K562 (cell line): ENCODE data around the gene TSSK2. TPM values are rescaled to one million over a fixed set of nuclear protein-coding genes. Genes with fewer than 3 reads are reported as not detected.

Experiments
- EHMT2 ChIP-seq: fragments of 450-650 bp; IDR thresholded peaks from 2 replicates; pipeline ENCODE4 v1.6.1; 2018; ENCODE audit warnings: antibody characterized with exemption
- ESRRB ChIP-seq: fragments of 250-450 bp; sonication (Bioruptor Pico); IDR thresholded peaks from 2 replicates; pipeline ENCODE4 v1.5.0; 2020; ENCODE audit warnings: mild to moderate bottlenecking, moderate library complexity, borderline replicate concordance
- GATAD2B ChIP-seq: fragments of 450-650 bp; IDR thresholded peaks from 2 replicates; pipeline ENCODE4 v1.6.1; 2017; ENCODE audit warnings: mild to moderate bottlenecking, borderline replicate concordance
- KLF10 ChIP-seq: fragments of 250-450 bp; sonication (Bioruptor Pico); IDR thresholded peaks from 2 replicates; pipeline ENCODE4 v1.6.1; 2021; ENCODE audit warnings: matching md5 sums
- MCM3 ChIP-seq: fragments of 450-650 bp; IDR thresholded peaks from 2 replicates; pipeline ENCODE4 v1.6.1; 2016
- MTA2 ChIP-seq: fragments of 450-650 bp; IDR thresholded peaks from 2 replicates; pipeline ENCODE4 v1.6.1; 2016; ENCODE audit warnings: low read depth
- NELFE ChIP-seq: IDR thresholded peaks from 2 replicates; pipeline ENCODE4 v1.6.1; 2011; ENCODE audit warnings: mild to moderate bottlenecking; ENCODE audit not compliant: insufficient read depth, insufficient read length
- RBBP5 ChIP-seq: fragments of 200-600 bp; sonication (generic); IDR thresholded peaks from 2 replicates; pipeline ENCODE4 v1.6.1; 2012; ENCODE audit warnings: borderline replicate concordance, mild to moderate bottlenecking, low read length, control low read depth, inconsistent platforms; ENCODE audit not compliant: insufficient read depth, poor library complexity, severe bottlenecking
- SMAD3 ChIP-seq: fragments of 450-650 bp; formaldehyde crosslinking; conservative IDR thresholded peaks from 2 replicates; pipeline ENCODE4 v1.4.0; 2020; ENCODE audit warnings: mild to moderate bottlenecking
- WHSC1 ChIP-seq: IDR thresholded peaks from one replicate; pipeline ENCODE4 v1.6.1; 2012; ENCODE audit warnings: low read length, control low read depth, inconsistent platforms
- polyA plus RNA-seq, 8 experiments: library from polyadenylated mRNA; depleted of rRNA in 4 of 8; stranded (reverse) in 5 of 8; unstranded in 3 of 8; fragments of >200 nt; fragmentation: Nextera tagmentation in 2 of 8; fragmentation: Illumina TruSeq in 1 of 8; extraction: Ambion mirVana in 2 of 8; extraction: Trizol in 1 of 8; gene quantifications; 2 replicates each; pipeline versions ENCODE4 v1.2.1 to v1.2.3, GENCODE V29; 2011 to 2014; ENCODE audit warnings: inconsistent platforms in 1 of 8, missing spikeins in 1 of 8
- total RNA-seq, 7 experiments: library from RNA; depleted of rRNA in 6 of 7; stranded (reverse); fragments of >200 nt in 6 of 7; fragmentation: Illumina TruSeq in 2 of 7; extraction: Trizol in 2 of 7; gene quantifications; 2 replicates each; pipeline versions ENCODE4 v1.2.1 to v1.2.3, GENCODE V29; 2011 to 2021; ENCODE audit warnings: low replicate concordance in 1 of 7
- TF ChIP-seq, protein P1 (sequence below): fragments of 200-600 bp; sonication (generic); IDR thresholded peaks from one replicate; pipeline ENCODE4 v1.6.1; 2012; ENCODE audit warnings: mild to moderate bottlenecking, low read depth, low read length, inconsistent platforms
- TF ChIP-seq, protein P2 (sequence below): sonication (generic); formaldehyde crosslinking; IDR thresholded peaks from 2 replicates; pipeline ENCODE4 v1.5.0; 2020; ENCODE audit warnings: missing genetic modification reagents
- TF ChIP-seq, protein P3 (sequence below): IDR thresholded peaks from 3 replicates; pipeline ENCODE4 v1.6.1; 2011; ENCODE audit warnings: borderline replicate concordance, mild to moderate bottlenecking, moderate library complexity; ENCODE audit not compliant: insufficient read length; ENCODE audit errors: extremely low read depth

Gene TSSK2
- total and polyA plus RNA-seq, 9 of the 15 experiments (the other 6 are each of a cell fraction or from before 2014, with no cell fraction given) = 0.04 TPM; not detected in 8

DNA sequence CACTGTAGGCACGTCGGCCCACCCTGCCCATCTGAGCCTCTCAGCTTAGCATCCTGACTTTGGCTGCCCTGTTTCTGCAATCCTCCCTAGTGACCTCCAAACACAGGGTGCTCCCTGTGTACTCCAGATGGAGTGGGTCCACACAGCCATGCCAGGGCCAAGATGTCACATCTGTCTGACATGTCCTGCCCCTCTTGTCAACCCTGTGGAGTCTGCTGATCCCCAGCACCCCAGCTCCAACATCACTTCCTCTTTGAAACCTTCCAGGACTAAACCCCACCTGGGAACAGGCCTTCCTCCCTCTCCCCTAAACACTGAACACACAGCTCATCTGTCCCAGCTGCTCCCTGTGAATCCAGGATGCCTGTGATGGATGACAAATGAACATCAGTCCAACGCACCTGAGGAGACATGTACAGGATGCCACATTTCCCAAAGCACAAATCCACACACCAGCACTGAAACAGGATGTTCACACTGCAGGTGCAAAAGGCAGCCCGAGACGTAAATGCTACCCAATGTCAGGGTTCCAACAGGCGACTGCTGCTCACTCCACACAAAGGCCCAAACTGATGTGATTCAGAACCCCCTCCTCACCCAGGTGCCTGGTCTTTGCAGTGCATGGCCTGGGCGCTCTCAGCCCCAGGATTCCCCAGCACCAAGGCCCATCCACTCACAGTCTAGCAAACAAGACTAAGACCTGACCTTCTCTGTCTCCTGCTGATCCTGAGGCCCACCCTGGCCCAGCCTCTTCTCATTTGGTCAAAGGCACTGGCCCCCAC is 2.0 kb upstream of the TSSK2 start (continued):
- TF ChIP-seq GATAD2B (no peak), NELFE (no peak), WHSC1 (peak; percentile 57), KLF10 (CRISPR knock-in tag) (no peak), SMAD3 (CRISPR knock-in tag) (no peak), EHMT2 (no peak), MTA2 (no peak), RBBP5 (peak; percentile 22), ESRRB (CRISPR knock-in tag) (no peak), MCM3 (peak; percentile 26; the same call in 1 of the 2 replicates)
- TF ChIP-seq, protein P1, sequence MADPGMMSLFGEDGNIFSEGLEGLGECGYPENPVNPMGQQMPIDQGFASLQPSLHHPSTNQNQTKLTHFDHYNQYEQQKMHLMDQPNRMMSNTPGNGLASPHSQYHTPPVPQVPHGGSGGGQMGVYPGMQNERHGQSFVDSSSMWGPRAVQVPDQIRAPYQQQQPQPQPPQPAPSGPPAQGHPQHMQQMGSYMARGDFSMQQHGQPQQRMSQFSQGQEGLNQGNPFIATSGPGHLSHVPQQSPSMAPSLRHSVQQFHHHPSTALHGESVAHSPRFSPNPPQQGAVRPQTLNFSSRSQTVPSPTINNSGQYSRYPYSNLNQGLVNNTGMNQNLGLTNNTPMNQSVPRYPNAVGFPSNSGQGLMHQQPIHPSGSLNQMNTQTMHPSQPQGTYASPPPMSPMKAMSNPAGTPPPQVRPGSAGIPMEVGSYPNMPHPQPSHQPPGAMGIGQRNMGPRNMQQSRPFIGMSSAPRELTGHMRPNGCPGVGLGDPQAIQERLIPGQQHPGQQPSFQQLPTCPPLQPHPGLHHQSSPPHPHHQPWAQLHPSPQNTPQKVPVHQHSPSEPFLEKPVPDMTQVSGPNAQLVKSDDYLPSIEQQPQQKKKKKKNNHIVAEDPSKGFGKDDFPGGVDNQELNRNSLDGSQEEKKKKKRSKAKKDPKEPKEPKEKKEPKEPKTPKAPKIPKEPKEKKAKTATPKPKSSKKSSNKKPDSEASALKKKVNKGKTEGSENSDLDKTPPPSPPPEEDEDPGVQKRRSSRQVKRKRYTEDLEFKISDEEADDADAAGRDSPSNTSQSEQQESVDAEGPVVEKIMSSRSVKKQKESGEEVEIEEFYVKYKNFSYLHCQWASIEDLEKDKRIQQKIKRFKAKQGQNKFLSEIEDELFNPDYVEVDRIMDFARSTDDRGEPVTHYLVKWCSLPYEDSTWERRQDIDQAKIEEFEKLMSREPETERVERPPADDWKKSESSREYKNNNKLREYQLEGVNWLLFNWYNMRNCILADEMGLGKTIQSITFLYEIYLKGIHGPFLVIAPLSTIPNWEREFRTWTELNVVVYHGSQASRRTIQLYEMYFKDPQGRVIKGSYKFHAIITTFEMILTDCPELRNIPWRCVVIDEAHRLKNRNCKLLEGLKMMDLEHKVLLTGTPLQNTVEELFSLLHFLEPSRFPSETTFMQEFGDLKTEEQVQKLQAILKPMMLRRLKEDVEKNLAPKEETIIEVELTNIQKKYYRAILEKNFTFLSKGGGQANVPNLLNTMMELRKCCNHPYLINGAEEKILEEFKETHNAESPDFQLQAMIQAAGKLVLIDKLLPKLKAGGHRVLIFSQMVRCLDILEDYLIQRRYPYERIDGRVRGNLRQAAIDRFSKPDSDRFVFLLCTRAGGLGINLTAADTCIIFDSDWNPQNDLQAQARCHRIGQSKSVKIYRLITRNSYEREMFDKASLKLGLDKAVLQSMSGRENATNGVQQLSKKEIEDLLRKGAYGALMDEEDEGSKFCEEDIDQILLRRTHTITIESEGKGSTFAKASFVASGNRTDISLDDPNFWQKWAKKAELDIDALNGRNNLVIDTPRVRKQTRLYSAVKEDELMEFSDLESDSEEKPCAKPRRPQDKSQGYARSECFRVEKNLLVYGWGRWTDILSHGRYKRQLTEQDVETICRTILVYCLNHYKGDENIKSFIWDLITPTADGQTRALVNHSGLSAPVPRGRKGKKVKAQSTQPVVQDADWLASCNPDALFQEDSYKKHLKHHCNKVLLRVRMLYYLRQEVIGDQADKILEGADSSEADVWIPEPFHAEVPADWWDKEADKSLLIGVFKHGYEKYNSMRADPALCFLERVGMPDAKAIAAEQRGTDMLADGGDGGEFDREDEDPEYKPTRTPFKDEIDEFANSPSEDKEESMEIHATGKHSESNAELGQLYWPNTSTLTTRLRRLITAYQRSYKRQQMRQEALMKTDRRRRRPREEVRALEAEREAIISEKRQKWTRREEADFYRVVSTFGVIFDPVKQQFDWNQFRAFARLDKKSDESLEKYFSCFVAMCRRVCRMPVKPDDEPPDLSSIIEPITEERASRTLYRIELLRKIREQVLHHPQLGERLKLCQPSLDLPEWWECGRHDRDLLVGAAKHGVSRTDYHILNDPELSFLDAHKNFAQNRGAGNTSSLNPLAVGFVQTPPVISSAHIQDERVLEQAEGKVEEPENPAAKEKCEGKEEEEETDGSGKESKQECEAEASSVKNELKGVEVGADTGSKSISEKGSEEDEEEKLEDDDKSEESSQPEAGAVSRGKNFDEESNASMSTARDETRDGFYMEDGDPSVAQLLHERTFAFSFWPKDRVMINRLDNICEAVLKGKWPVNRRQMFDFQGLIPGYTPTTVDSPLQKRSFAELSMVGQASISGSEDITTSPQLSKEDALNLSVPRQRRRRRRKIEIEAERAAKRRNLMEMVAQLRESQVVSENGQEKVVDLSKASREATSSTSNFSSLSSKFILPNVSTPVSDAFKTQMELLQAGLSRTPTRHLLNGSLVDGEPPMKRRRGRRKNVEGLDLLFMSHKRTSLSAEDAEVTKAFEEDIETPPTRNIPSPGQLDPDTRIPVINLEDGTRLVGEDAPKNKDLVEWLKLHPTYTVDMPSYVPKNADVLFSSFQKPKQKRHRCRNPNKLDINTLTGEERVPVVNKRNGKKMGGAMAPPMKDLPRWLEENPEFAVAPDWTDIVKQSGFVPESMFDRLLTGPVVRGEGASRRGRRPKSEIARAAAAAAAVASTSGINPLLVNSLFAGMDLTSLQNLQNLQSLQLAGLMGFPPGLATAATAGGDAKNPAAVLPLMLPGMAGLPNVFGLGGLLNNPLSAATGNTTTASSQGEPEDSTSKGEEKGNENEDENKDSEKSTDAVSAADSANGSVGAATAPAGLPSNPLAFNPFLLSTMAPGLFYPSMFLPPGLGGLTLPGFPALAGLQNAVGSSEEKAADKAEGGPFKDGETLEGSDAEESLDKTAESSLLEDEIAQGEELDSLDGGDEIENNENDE = no peak
- TF ChIP-seq, protein P2, sequence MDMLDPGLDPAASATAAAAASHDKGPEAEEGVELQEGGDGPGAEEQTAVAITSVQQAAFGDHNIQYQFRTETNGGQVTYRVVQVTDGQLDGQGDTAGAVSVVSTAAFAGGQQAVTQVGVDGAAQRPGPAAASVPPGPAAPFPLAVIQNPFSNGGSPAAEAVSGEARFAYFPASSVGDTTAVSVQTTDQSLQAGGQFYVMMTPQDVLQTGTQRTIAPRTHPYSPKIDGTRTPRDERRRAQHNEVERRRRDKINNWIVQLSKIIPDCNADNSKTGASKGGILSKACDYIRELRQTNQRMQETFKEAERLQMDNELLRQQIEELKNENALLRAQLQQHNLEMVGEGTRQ (CRISPR knock-in tag) = 0 out of 2 replicates have a peak, but pooled peaks have one; percentile 14
- TF ChIP-seq, protein P3, sequence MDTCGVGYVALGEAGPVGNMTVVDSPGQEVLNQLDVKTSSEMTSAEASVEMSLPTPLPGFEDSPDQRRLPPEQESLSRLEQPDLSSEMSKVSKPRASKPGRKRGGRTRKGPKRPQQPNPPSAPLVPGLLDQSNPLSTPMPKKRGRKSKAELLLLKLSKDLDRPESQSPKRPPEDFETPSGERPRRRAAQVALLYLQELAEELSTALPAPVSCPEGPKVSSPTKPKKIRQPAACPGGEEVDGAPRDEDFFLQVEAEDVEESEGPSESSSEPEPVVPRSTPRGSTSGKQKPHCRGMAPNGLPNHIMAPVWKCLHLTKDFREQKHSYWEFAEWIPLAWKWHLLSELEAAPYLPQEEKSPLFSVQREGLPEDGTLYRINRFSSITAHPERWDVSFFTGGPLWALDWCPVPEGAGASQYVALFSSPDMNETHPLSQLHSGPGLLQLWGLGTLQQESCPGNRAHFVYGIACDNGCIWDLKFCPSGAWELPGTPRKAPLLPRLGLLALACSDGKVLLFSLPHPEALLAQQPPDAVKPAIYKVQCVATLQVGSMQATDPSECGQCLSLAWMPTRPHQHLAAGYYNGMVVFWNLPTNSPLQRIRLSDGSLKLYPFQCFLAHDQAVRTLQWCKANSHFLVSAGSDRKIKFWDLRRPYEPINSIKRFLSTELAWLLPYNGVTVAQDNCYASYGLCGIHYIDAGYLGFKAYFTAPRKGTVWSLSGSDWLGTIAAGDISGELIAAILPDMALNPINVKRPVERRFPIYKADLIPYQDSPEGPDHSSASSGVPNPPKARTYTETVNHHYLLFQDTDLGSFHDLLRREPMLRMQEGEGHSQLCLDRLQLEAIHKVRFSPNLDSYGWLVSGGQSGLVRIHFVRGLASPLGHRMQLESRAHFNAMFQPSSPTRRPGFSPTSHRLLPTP = no peak
